Limb (tissue), 2 donors: ENCODE results near the gene LSR.

Source experiments
- DNase-seq, 2 donors: peaks; one replicate each; pipeline ENCODE4 v3.0.0-alpha.2; 2016; ENCODE audit errors: extremely low spot score in 2 of 2

The LSR gene

GRCh38 chr19:35248310-35249145, at the start of gene LSR:
LSR (plus strand) TSS chr19:35249002; CDS start chr19:35249023, 21 bp downstream.
- DNase-seq = no peak

- DNase-seq = no peak
These were observed 49.3 kb upstream of the LSR start for GRCh38 chr19:35199481-35199880.

GRCh38 chr19:35202722-35203688, 45.8 kb upstream of the LSR start:
- no peak for DNase-seq

GRCh38 chr19:35204799-35205732, 43.7 kb upstream of the LSR start:
- DNase-seq = no peak

- no peak for DNase-seq
These were observed 43.0 kb upstream of the LSR start for GRCh38 chr19:35205733-35206323.

- DNase-seq = no peak
These were observed 42.4 kb upstream of the LSR start for GRCh38 chr19:35206379-35206778.

GRCh38 chr19:35206855-35207254, 41.9 kb upstream of the LSR start:
- no peak for DNase-seq

- DNase-seq = no peak
These were observed 41.4 kb upstream of the LSR start for GRCh38 chr19:35207391-35207871.

- DNase-seq = no peak
These were observed 40.7 kb upstream of the LSR start for GRCh38 chr19:35208121-35208520.

- DNase-seq = no peak
These were observed 39.2 kb upstream of the LSR start for GRCh38 chr19:35209646-35210045.

- DNase-seq = no peak
These were observed 37.1 kb upstream of the LSR start for GRCh38 chr19:35211545-35212230.

- no peak for DNase-seq
These were observed 36.6 kb upstream of the LSR start for GRCh38 chr19:35212241-35212640.

- peak; percentile 31 to 32 for DNase-seq
These were observed 34.9 kb upstream of the LSR start for GRCh38 chr19:35213663-35214632.

GRCh38 chr19:35214766-35215422, 33.9 kb upstream of the LSR start:
- DNase-seq = no peak

- no peak for DNase-seq
These were observed 32.6 kb upstream of the LSR start for GRCh38 chr19:35216016-35216832.

- DNase-seq = no peak
These were observed 31.8 kb upstream of the LSR start for GRCh38 chr19:35216833-35217648.

GRCh38 chr19:35217649-35217990, 31.2 kb upstream of the LSR start:
- no peak for DNase-seq
